K562 (cell line): ENCODE results near the gene NEK1. TPM values are rescaled to one million over a fixed set of nuclear protein-coding genes. Genes with fewer than 3 reads are reported as not detected.

Source experiments
- CBX1 ChIP-seq: sonication (generic); IDR thresholded peaks from 2 replicates; pipeline ENCODE4 v1.6.1; 2016; ENCODE audit warnings: antibody characterized with exemption, low read depth, mild to moderate bottlenecking
- DMBX1 ChIP-seq: fragments of 250-450 bp; sonication (Bioruptor Pico); IDR thresholded peaks from 2 replicates; pipeline ENCODE4 v1.8.0; 2022; ENCODE audit warnings: inconsistent platforms, mild to moderate bottlenecking, moderate library complexity, borderline replicate concordance
- ETV5 ChIP-seq: sonication (generic); formaldehyde crosslinking; IDR thresholded peaks from 2 replicates; pipeline ENCODE4 v1.4.0; 2020; ENCODE audit warnings: low read depth, mild to moderate bottlenecking, missing genetic modification reagents
- FUS ChIP-seq: fragments of 200-400 bp; formaldehyde crosslinking; optimal IDR thresholded peaks from 2 replicates; pipeline ENCODE3; 2017; ENCODE audit warnings: low read depth, low read length
- HSF4 ChIP-seq: fragments of 250-450 bp; sonication (Bioruptor Pico); IDR thresholded peaks from 2 replicates; pipeline ENCODE4 v2.1.2; 2022; ENCODE audit warnings: mild to moderate bottlenecking, moderate library complexity, borderline replicate concordance
- KAT8 ChIP-seq: fragments of 450-650 bp; IDR thresholded peaks from 2 replicates; pipeline ENCODE4 v1.6.1; 2016; ENCODE audit warnings: low read depth, mild to moderate bottlenecking
- LEF1 ChIP-seq: fragments of 450-650 bp; IDR thresholded peaks from 2 replicates; pipeline ENCODE4 v1.6.1; 2016; ENCODE audit warnings: mild to moderate bottlenecking
- POU5F1 ChIP-seq: fragments of 150-350 bp; IDR thresholded peaks from 2 replicates; pipeline ENCODE4 v1.6.1; 2014; ENCODE audit warnings: borderline replicate concordance, low read length, low read depth, mild to moderate bottlenecking; ENCODE audit not compliant: partially characterized antibody
- RAD51 ChIP-seq: fragments of 450-650 bp; IDR thresholded peaks from 2 replicates; pipeline ENCODE4 v1.7.1; 2016; ENCODE audit warnings: low read depth, mild to moderate bottlenecking, borderline replicate concordance
- SIX5 ChIP-seq, 2 experiments: IDR thresholded peaks; 2 replicates each; pipeline ENCODE4 v1.6.1; 2011; ENCODE audit warnings: low read length in 2 of 2, borderline replicate concordance in 1 of 2, low read depth in 1 of 2, mild to moderate bottlenecking in 1 of 2, moderate library complexity in 1 of 2; ENCODE audit not compliant: insufficient read depth in 1 of 2
- ZSCAN29 ChIP-seq: fragments of 450-650 bp; IDR thresholded peaks from 2 replicates; pipeline ENCODE4 v1.6.1; 2017
- polyA plus RNA-seq, 8 experiments: library from polyadenylated mRNA; depleted of rRNA in 4 of 8; stranded (reverse) in 5 of 8; unstranded in 3 of 8; fragments of >200 nt; fragmentation: Nextera tagmentation in 2 of 8; fragmentation: Illumina TruSeq in 1 of 8; extraction: Ambion mirVana in 2 of 8; extraction: Trizol in 1 of 8; gene quantifications; 2 replicates each; pipeline versions ENCODE4 v1.2.1 to v1.2.3, GENCODE V29; 2011 to 2014; ENCODE audit warnings: inconsistent platforms in 1 of 8, missing spikeins in 1 of 8
- total RNA-seq, 7 experiments: library from RNA; depleted of rRNA in 6 of 7; stranded (reverse); fragments of >200 nt in 6 of 7; fragmentation: Illumina TruSeq in 2 of 7; extraction: Trizol in 2 of 7; gene quantifications; 2 replicates each; pipeline versions ENCODE4 v1.2.1 to v1.2.3, GENCODE V29; 2011 to 2021; ENCODE audit warnings: low replicate concordance in 1 of 7
- TF ChIP-seq, protein P1 (sequence below): fragments of 450-650 bp; formaldehyde crosslinking; IDR thresholded peaks from 2 replicates; pipeline ENCODE4 v1.4.0; 2022; ENCODE audit warnings: missing genetic modification characterization
- TF ChIP-seq, protein P2 (sequence below): fragments of 250-450 bp; sonication (Bioruptor Pico); IDR thresholded peaks from 2 replicates; pipeline ENCODE4 v1.8.0; 2022; ENCODE audit warnings: moderate library complexity, mild to moderate bottlenecking, inconsistent platforms
- TF ChIP-seq, protein P3 (sequence below): fragments of 450-650 bp; IDR thresholded peaks from 2 replicates; pipeline ENCODE4 v1.6.1; 2016; ENCODE audit warnings: mild to moderate bottlenecking, moderate library complexity

NEK1 gene
- total and polyA plus RNA-seq, 9 of the 15 experiments (the other 6 are each of a cell fraction or from before 2014, with no cell fraction given) = 6.2 to 15.7 (median 10.3) TPM

DNA sequence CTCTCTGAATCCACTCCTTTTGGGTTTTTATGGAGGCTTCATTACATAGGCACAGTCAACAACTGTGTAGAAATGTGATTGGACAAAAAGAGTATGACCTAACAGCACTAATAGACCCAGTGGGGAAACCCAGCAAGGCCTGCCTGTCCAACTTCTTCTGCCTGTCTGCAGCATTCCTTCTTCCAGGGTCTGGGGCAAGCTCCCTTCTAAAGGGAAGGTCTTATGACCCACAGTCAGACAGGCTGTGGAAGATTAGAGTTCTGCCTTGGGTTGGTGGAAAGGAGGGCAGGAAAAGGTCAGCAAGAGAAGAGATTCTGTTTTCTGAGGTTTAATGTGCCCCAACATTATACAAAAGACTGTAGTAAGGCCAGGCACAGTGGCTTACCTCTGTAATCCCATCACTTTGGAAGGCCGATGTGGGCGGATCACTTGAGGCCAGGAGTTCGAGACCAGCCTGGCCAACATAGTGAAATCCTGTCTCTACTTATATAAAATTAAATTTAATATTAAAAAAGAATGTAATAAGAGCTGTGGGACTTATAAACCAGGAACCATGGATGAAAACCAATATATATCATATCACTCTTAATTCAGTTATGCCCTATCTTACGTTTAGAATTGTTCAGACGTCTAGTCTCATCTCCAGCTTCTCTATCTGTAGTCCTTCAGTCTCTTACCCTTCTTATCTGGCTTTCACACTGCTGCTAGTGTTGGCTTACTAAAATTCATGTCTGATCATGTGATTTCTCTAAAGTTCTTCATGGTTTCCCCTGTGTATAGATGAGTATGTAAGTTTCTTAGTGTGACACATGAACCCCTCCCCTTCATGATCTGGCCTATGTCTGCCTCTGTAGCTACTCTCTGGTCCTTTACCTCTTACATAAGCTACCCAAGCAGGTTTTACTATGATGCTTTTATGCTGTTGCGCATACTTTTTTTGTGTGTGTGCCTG is 14.2 kb upstream of the NEK1 start (continued):
- TF ChIP-seq SIX5 (IDR thresholded peaks at IDR 0.05; ENCODE audit: borderline replicate concordance in 1 of 2, insufficient read depth in 1 of 2, low read depth in 1 of 2, low read length in 2 of 2) = no peak
- TF ChIP-seq HSF4 (CRISPR knock-in tag) = no peak
- TF ChIP-seq POU5F1 = no peak
- TF ChIP-seq CBX1 = no peak
- TF ChIP-seq, protein P1, sequence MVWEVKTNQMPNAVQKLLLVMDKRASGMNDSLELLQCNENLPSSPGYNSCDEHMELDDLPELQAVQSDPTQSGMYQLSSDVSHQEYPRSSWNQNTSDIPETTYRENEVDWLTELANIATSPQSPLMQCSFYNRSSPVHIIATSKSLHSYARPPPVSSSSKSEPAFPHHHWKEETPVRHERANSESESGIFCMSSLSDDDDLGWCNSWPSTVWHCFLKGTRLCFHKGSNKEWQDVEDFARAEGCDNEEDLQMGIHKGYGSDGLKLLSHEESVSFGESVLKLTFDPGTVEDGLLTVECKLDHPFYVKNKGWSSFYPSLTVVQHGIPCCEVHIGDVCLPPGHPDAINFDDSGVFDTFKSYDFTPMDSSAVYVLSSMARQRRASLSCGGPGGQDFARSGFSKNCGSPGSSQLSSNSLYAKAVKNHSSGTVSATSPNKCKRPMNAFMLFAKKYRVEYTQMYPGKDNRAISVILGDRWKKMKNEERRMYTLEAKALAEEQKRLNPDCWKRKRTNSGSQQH = no peak
- TF ChIP-seq RAD51 = peak; percentile 79
- TF ChIP-seq ETV5 (CRISPR knock-in tag) = no peak
- TF ChIP-seq ZSCAN29 = no peak
- no peak for TF ChIP-seq FUS
- TF ChIP-seq, protein P2, sequence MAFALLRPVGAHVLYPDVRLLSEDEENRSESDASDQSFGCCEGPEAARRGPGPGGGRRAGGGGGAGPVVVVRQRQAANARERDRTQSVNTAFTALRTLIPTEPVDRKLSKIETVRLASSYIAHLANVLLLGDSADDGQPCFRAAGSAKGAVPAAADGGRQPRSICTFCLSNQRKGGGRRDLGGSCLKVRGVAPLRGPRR (CRISPR knock-in tag) = no peak
- TF ChIP-seq, protein P3, sequence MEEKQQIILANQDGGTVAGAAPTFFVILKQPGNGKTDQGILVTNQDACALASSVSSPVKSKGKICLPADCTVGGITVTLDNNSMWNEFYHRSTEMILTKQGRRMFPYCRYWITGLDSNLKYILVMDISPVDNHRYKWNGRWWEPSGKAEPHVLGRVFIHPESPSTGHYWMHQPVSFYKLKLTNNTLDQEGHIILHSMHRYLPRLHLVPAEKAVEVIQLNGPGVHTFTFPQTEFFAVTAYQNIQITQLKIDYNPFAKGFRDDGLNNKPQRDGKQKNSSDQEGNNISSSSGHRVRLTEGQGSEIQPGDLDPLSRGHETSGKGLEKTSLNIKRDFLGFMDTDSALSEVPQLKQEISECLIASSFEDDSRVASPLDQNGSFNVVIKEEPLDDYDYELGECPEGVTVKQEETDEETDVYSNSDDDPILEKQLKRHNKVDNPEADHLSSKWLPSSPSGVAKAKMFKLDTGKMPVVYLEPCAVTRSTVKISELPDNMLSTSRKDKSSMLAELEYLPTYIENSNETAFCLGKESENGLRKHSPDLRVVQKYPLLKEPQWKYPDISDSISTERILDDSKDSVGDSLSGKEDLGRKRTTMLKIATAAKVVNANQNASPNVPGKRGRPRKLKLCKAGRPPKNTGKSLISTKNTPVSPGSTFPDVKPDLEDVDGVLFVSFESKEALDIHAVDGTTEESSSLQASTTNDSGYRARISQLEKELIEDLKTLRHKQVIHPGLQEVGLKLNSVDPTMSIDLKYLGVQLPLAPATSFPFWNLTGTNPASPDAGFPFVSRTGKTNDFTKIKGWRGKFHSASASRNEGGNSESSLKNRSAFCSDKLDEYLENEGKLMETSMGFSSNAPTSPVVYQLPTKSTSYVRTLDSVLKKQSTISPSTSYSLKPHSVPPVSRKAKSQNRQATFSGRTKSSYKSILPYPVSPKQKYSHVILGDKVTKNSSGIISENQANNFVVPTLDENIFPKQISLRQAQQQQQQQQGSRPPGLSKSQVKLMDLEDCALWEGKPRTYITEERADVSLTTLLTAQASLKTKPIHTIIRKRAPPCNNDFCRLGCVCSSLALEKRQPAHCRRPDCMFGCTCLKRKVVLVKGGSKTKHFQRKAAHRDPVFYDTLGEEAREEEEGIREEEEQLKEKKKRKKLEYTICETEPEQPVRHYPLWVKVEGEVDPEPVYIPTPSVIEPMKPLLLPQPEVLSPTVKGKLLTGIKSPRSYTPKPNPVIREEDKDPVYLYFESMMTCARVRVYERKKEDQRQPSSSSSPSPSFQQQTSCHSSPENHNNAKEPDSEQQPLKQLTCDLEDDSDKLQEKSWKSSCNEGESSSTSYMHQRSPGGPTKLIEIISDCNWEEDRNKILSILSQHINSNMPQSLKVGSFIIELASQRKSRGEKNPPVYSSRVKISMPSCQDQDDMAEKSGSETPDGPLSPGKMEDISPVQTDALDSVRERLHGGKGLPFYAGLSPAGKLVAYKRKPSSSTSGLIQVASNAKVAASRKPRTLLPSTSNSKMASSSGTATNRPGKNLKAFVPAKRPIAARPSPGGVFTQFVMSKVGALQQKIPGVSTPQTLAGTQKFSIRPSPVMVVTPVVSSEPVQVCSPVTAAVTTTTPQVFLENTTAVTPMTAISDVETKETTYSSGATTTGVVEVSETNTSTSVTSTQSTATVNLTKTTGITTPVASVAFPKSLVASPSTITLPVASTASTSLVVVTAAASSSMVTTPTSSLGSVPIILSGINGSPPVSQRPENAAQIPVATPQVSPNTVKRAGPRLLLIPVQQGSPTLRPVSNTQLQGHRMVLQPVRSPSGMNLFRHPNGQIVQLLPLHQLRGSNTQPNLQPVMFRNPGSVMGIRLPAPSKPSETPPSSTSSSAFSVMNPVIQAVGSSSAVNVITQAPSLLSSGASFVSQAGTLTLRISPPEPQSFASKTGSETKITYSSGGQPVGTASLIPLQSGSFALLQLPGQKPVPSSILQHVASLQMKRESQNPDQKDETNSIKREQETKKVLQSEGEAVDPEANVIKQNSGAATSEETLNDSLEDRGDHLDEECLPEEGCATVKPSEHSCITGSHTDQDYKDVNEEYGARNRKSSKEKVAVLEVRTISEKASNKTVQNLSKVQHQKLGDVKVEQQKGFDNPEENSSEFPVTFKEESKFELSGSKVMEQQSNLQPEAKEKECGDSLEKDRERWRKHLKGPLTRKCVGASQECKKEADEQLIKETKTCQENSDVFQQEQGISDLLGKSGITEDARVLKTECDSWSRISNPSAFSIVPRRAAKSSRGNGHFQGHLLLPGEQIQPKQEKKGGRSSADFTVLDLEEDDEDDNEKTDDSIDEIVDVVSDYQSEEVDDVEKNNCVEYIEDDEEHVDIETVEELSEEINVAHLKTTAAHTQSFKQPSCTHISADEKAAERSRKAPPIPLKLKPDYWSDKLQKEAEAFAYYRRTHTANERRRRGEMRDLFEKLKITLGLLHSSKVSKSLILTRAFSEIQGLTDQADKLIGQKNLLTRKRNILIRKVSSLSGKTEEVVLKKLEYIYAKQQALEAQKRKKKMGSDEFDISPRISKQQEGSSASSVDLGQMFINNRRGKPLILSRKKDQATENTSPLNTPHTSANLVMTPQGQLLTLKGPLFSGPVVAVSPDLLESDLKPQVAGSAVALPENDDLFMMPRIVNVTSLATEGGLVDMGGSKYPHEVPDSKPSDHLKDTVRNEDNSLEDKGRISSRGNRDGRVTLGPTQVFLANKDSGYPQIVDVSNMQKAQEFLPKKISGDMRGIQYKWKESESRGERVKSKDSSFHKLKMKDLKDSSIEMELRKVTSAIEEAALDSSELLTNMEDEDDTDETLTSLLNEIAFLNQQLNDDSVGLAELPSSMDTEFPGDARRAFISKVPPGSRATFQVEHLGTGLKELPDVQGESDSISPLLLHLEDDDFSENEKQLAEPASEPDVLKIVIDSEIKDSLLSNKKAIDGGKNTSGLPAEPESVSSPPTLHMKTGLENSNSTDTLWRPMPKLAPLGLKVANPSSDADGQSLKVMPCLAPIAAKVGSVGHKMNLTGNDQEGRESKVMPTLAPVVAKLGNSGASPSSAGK = no peak
- peak; percentile 87 for TF ChIP-seq LEF1
- no peak for TF ChIP-seq DMBX1 (CRISPR knock-in tag)
- no peak for TF ChIP-seq KAT8
